AG09309 (cell line): ENCODE data around the gene VKORC1L1.

Experiments used
- DNase-seq: peaks from one replicate; pipeline ENCODE4 v3.0.0-alpha.2; 2010; ENCODE audit warnings: low read depth
- H3K4me3 ChIP-seq: 2 replicates; pipeline ENCODE4 v1.5.1; 2011; ENCODE audit warnings: mild to moderate bottlenecking, low read depth, low read length, moderate library complexity; ENCODE audit not compliant: control insufficient read depth
- TF ChIP-seq, protein P1 (sequence below): IDR thresholded peaks from 2 replicates; pipeline ENCODE4 v1.5.1; 2011; ENCODE audit warnings: mild to moderate bottlenecking, low read depth, low read length, inconsistent platforms; ENCODE audit not compliant: insufficient read depth, control insufficient read depth; ENCODE audit errors: missing control alignments

Gene VKORC1L1

DNA sequence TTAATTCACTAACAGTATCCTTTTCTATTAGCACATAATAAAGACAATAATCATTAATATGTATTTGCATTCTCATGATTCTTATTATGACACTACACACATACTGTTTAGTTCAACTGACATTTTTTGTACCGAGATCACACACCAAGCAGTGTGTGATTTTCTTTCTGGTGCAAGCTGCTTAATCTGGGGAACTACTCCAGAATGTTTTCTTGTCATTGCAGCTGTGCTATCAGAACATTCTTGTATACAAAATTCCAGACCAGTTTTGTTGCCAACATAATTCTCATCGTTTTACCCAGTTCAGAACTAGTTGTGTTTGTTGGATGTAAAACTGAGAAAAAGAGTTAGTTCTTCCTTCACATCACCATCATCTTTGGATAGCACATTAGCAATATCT is 37.4 kb downstream of the VKORC1L1 start:
- H3K4me3 ChIP-seq = no peak overlapping the region
- no peak for DNase-seq
- TF ChIP-seq, protein P1, sequence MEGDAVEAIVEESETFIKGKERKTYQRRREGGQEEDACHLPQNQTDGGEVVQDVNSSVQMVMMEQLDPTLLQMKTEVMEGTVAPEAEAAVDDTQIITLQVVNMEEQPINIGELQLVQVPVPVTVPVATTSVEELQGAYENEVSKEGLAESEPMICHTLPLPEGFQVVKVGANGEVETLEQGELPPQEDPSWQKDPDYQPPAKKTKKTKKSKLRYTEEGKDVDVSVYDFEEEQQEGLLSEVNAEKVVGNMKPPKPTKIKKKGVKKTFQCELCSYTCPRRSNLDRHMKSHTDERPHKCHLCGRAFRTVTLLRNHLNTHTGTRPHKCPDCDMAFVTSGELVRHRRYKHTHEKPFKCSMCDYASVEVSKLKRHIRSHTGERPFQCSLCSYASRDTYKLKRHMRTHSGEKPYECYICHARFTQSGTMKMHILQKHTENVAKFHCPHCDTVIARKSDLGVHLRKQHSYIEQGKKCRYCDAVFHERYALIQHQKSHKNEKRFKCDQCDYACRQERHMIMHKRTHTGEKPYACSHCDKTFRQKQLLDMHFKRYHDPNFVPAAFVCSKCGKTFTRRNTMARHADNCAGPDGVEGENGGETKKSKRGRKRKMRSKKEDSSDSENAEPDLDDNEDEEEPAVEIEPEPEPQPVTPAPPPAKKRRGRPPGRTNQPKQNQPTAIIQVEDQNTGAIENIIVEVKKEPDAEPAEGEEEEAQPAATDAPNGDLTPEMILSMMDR = no peak

DNA sequence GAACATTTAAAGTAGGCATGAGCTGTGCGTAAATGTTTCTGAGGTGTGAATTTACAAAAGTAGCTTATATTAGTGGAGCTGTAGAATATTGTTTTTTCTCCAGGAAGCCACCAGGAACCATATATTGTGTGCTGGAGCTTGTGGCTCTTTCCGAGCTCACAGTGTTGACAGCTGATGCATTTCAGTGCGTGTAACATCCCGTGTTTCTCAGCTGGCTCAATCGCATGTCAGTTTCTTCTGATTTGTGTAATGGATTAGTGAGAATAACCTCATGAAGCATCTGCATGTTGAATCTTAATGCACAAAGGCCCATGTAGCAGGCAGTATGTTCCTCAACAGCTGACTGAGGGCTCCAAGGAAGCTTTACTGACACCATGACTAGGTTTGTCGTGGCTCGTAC is 39.4 kb downstream of the VKORC1L1 start:
- DNase-seq = no peak
- H3K4me3 ChIP-seq = no peak overlapping the region
- TF ChIP-seq, protein P1 = no peak

- no peak for DNase-seq
- TF ChIP-seq, protein P1 = no peak
- no peak overlapping the region for H3K4me3 ChIP-seq
Observed at GRCh38 chr7:65915921-65916657, 43.2 kb downstream of the VKORC1L1 start.

DNA sequence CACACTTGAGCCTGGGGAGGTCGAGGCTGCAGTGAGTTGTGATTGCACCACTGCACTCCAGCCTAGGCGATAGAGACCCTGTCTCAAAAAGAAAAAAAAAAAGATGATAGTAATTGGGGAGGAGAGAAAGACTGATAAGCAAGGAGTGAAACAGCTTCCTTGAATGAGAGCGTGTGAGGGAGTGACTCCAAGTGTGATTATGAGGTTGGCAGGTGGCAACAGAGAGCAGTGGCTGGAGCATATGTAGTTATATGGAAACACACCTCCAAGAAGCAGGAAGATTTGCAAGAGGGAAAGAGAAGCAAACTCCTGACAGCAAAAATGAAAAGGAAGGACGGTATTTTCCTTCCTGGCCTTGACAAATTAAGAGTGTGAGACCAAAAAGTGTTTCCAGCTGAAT is 50.4 kb downstream of the VKORC1L1 start:
- DNase-seq = no peak
- no peak overlapping the region for H3K4me3 ChIP-seq
- TF ChIP-seq, protein P1 = no peak

GRCh38 chr7:65924193-65924592 is 51.3 kb downstream of the VKORC1L1 start:
- H3K4me3 ChIP-seq = no peak overlapping the region
- DNase-seq = no peak
- TF ChIP-seq, protein P1 = no peak

DNA sequence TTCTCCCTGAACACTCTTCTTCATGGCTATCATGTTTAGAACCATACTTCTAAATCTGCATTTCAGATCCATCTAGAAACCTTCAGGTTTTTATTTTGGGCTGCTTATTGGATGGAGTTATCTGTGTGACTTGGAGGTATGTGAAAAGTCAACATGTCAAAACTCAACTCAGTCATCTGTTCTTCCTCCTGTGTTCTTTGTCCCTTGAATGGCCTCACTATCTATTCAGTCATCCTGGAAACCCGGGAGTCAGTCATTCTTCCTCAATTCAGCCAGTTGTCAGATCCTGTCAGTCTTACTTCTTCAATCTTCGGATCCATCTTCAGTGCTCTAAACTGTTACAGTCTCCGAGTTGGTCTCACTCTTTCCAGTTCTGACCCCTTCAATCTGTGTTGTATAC is 52.2 kb downstream of the VKORC1L1 start:
- TF ChIP-seq, protein P1 = no peak
- DNase-seq = no peak
- H3K4me3 ChIP-seq = no peak overlapping the region
